HG03103 (cell line): ENCODE data around the gene AKNA.
A peak's percentile ranks its signal among the peaks of the same experiment; 100 is the strongest.

Experiments used
- ATAC-seq: cut with Tn5 transposase; IDR thresholded peaks from one replicate; pipeline ENCODE4 v1.9.1; 2021; ENCODE audit warnings: low read depth; ENCODE audit not compliant: unreplicated experiment

The AKNA gene

DNA sequence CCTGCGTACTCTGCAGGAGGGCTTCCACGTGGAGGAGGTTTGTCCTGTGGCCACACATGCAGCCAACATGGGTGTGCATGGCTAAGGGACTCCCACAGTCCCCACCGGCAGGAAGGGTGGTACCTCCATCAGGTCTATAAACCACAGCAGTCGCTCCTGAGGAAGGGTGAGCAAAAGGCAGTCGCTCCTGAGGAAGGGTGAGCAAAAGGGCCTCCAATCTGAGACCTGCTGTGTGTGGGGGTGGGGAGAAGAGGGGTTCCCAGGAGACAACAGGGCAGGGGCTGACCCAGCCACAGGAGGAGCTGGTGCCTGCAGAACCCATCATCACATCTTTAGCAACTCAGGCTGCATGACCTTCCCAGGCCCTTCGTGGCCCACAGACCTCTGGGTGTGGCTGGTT, 30.3 kb upstream of the AKNA start:
- no peak for ATAC-seq

DNA sequence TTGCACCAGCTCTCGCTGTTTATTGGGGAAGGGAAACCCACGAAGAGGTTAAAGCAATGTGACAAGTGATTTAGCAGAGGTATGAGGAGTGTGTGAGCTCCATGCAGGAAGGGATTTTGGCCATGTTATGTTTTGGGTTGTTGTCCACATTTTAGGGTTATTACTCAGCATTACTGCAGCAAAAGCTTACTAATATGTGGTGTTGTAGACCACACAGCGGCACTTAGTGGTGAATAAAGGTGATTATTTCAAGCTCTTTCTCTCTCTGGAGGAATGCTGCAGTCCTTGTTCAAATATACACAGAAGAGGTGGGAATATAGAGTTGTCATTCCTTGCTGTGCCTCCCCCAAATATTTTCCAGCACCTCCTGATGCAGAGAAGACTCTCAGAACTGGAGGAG, 29.7 kb upstream of the AKNA start:
- ATAC-seq: no peak

DNA sequence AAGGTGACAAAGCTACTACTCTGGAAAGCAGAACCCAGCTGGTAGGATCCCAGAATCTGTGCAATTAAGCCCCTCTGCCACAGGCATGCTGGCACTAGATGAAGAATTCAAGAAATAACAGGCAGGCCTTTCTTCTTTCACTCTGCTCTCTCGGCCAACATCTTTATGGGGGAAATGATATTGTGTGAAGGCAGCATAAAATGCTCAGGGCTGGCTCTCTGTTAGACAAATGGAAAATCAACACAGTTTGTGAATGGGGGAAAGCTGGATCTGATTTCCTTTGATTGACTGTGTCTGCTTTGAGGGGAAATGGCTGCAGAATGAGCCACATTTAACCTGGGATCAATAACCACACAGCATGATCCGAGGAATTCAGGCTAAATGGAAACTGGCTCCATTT, 29.1 kb upstream of the AKNA start:
- no peak for ATAC-seq

DNA sequence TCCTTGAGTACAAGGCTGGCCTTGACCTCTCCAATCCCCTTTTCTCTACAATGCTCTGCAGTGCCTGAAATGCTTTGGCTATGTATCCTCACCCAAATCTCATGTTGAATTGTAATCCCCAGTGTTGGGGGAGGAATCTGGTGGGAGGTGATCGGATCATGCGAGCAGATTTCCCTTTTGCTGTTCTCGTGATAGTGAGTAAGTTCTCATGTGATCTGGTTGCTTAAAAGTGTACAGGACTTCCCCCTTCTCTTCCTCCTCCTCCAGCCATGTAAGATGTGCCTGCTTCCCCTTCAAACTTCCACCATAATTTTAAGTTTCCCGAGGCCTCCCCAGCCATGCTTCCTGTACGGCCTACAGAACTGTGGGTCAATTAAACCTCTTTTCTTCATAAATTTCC, 28.5 kb upstream of the AKNA start:
- no peak for ATAC-seq

DNA sequence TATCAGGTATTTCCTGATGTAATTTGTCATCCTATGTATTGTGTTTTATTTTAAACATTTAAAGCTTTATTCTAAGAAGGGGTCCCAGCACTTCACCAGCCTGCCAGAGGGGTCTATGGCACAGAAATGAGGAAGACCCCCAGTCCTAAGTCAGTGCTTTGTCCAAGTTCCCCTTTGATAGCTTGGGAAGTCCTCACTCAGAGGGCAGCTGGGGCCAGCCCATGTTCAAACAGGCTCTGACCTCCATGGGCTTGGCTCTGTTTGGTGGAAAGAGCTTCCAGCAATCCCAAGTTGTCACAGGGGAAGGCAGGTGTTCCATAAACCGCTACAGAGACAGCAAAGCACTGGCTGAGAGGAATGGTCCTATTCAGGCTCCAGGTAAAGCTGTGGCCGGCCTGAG, 26.6 kb upstream of the AKNA start:
- no peak for ATAC-seq

DNA sequence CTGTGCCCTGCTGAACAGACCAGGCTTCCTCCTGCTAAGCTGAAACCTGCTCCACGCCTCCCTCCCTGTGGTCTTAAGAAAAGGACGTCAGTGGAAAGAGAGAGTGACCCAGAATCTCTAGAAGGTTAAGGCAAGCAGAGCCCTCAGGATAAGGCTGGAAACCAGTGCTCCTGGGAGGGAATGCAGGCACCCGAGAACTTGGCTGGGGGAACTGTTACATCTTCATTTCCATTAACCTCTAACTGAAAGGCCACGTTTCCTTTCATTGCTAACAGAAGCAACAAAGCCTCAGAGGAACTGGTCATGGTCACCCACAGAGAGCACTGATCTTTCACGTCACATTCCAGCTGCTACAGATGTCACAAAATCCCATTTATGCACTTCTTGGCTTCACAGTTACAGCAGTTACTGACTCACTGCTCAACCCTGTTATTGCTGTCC, 26.1 kb upstream of the AKNA start:
- ATAC-seq: no peak

DNA sequence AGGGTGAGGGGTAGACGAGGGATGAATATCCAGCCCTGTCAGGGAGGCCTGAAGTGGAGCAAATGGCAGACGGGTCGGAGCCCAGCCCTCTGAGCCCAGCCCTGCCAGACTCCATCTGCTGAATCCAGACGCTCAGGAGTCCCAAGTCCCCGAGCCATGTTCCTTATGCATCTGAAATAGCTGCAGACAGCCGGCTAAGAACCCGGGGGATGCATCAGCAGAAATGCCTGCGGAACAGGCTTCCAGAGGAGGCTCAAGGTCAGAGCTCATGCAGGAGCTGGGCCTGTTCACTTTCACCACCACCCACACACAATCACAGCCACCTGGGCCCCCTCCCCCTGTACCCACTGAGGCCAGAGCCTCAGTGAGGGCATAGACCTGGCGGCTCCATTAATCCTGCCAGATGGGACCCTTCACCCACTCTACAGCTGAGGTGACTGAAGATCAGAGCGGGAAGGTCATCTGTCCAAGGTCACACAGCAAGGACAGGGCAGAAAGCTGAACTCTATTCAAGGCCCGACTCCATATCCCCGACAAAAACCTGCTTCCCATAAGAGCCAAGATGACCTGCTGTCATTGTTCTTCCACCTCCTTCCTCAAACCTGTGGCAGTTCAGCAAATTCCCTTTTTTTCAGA, 24.4 kb upstream of the AKNA start:
- ATAC-seq: no peak

DNA sequence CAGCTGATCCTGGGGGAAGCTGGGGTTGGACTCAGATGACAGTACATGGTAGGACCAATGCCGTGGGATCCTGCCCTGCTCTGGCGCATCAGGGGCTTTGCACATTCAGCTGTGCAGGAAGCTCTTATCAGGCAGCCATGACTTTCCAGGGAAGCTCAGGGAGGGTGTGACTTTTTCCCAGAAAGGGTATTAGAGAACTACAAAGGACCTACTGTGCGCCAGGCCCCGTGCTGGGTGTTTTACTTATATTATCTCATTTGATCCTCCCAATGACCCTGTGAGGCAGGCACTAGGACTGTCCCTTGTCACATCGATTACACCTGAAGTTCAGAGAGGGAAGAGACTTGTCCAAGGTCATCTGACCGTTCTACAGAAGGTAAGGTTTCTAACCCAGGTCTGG, 23.7 kb upstream of the AKNA start:
- no peak for ATAC-seq

DNA sequence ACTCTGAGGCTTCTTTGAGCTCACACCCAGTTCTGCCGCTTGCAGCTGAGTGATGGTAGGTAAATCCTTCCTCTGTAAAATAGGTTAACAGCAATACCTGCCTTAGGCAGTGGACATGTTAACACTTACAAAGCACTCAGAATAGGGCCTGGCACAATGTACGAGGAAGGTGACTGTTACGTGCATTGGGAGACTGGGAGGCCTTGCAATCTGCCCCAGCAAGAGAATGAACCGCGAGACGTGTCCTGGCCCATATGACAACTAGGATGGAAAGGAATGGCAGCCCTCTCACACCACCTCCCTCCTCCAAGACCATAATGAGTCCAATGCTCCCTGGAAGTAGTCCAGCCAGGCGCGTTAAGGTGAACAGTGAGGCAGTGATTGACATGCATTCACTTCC, 23.1 kb upstream of the AKNA start:
- no peak for ATAC-seq

DNA sequence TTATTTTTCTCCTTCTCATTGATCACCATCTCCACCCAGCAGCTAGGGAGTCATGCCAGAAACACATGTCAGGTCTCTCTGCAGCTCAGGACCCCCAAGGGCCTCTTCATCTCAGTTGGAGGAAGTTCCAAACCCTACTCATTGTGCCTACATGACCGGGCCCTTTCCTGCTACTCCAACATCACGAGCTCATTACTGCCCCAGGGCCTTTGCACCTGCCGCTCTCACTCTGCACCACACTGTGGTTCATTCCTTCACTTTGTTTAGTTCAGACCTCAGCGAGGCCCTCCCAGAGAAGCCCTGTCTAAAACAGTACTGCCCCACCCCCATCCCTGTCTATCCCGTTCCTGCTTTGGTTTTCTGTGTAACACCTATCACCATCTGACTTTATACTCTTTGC, 22.1 kb upstream of the AKNA start:
- ATAC-seq: no peak

DNA sequence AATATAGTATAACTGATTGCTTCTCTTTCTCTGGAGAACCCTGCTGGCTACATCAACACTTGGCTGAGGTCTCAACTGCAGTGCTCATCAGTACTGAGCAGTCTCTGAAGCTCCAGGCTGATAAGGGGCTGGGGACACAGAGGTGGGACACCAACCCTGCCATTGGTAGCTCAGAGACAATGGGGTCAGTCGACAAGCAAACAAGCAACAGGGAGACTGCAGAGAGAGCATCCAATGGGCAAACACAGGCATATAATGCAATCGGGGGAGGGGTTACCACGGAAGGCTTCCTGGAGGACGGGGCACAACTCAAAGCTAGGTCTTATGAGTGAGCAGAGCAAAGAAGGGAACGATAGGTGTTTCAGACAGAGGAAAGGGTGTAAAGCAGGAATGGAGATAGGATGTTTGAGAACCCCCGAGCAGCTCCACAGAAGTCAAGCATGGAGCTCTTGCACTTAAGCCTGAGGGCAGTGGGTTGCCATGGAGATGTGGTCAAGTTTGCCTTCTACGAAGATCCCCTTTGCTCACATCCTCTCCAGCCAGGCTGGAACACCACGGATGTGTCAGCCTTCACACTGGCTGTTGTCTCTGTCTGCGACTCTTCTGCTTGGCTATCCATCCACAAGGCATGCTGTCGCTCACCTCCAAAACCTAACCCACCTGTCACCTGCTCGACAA, 21.5 kb upstream of the AKNA start:
- ATAC-seq: no peak

DNA sequence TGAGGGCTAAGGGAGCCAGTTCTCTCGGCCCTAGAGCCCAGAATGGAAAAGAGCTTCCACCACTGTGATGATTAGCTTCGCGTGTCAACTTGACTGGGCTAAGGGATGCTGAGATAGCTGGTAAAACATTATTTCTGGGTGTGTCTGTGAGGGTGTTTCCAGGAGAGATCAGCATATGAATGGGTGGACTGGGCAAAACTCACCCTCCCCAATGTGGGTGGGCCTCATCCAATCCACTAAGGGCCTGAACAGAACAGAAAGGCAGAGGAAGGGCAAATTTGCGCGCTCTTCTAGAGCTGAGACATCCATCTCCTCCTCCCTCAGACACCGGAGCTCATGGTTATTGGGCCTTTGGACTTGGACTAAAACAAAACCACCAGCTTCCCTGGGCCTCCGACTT, 20.9 kb upstream of the AKNA start:
- no peak for ATAC-seq

DNA sequence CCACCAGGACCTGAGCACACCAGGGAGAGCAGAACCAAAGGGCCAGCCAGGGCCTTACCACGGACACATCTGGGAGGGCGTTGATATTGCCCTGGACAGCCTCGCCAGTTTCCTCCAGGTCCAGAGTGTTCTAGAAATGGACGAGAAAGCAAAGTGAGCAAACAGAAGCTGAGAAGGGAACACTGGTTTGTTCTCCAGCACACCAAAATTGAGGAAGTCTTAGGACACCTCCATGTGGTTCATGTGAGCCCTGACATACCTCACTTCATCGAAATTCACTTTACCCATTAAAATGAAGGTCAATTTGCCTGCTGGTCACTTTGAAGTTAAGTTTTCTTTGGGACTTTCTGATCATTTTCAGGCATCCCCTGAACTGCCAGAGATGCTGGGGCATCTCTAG, 20.1 kb upstream of the AKNA start:
- no peak for ATAC-seq

DNA sequence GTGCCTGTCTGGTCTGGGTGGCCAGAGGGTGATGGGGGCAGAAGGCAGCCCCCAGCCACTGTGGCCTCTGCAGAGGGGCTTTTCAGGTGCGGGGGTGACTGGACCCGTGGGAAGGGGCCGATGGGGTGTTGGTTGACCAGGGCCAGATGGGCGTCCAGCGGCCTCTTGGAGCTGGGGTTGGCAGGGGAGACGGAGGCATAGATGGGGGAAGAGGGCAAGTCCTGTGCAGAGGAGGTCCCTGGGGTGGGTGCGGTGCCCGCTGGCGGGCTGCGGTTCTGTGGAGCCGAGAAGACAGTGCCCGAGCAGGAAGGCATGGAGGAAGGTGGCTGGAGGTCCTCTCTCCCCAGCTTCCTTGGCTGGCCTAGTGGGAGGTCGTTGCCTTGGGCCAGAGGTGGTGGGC, 18.7 kb upstream of the AKNA start:
- no peak for ATAC-seq

DNA sequence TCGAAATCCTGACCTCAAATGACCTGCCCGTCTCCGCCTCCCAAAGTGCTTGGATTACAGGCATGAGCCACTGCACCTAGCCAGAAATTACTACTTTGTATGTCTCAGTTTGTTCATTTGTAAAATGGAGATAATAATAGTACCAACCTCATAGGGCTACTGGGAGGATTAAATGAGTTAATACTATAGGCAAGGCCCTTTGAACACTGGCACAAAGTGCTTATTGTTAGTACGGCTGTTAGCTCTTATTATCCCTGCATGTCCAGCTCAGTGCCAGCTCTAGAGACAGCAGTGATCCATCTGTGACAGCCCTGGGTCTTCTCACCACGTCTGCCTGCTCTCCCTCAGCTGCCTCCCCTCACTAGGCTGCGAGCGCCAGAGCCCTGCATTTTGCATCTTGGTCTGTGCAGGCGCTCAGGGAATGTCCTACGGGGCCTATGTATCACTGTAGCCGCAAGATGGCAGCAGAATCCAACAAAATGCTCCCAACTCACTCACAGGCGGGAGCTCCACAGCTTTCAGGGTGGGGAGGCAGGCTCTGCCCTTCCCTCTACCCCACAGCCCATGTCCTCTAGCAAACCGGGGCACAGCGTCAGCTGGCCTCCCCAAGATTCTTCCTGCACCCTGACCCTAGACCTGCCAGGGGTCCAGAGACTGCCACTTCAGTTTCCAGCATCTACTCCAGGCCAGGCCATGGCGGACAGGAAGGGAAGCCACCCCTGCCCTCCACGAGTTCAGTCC, 17.7 kb upstream of the AKNA start:
- ATAC-seq: peak; percentile 88

DNA sequence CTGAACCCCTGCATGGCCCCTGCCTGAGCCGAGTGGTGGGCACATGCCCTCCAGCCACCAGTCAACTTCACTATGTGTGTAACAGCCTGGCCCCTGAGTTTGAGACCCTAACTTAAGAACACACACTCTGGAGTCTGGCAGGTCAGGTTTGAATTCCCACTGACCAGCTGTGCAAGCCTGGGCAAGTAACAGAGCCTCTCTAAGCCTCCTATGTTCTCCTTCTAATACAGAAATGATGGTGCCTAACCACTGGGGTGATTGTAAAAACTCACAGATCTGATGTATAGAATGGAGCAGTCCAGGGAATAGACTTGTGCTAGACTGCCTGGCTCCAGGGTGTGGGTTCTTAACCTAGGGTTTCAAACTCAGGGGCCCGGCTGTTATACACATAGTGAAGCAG, 16.7 kb upstream of the AKNA start:
- no peak for ATAC-seq

DNA sequence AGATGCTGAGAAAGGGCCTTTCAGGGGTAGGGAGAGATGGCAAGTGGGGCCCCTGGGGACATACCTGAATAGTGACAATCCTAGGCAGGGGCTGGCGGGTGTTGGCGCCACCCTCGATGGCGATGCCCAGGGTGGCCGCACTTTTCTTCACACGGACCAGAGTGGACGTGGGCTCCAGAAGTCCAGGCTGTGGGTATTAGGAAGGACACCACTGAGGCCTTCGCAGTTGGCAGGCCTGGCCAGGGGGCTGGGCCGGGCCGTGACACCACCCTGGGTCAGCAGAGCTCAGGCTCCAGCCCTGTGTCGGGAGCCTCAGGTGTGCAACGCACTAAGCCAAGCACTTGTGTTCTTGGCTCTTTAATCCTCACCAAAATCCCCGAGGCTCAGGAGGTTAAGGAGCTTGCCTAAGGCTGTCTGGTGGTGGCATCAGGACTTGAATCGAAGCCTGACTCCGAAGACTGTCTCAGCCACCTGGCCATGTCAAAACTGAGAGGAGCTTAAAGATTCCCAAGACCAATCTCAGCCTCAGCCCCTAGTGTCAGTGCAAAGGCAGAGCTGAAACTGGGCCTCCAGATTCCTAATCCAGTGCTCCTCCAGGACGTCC, 15.5 kb upstream of the AKNA start:
- no peak for ATAC-seq

DNA sequence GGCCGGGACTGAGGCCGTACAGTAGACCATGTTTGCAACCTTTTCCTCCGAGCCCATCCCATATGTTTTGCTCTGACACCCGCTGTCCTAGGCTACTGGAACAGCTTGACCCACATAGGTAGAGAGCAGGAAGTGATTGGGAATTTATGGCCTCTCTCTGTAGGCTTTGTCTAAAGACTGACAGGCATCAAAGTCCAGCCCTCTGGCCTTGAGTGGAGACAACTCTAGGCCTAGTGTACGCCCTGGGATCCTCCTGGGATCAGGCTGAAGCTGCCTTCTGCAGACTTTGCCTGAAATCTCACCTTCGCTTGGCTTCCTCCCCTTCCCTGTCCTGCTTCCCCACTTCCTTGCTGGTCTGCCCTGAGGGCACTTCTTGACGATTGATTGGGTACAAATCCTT, 13.6 kb upstream of the AKNA start:
- no peak for ATAC-seq

DNA sequence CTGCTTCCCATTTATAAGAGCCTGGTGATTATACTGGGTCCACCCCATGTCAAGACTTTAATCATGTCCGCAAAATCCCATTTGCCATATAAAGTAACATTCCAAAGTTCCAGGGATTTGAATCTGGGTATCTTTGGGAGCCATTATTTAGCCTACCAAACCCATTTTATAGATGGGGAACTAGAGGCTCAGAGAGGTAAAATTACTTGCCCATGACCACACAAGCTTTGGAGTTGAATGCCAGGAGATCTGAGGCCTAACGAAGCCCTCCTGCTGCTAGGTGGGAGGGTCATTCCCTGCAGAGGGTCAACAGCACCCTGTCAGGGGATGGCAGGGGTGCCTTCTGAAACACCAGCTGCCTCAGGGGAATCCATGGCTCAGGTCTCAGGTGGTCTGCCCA, 13.0 kb upstream of the AKNA start:
- ATAC-seq: no peak

DNA sequence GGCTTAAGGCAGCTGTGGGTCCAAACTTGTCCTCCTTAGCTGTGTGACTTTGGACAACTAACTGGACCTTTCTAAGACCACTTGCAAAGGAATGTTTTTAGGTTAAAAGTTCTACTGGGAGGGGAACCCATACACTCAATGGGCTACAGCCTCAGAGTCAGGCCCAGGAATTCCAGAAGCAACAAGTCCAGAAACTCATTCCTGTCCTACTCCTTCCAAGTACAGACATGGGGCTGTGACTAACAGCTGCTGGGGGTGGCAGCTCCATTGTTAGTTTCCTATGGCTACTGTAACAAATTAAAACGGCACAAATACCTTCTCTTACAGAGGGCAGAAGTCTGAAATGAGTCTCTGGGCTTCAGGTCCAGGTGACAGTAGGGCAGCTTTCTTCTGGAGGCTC, 12.4 kb upstream of the AKNA start:
- no peak for ATAC-seq

DNA sequence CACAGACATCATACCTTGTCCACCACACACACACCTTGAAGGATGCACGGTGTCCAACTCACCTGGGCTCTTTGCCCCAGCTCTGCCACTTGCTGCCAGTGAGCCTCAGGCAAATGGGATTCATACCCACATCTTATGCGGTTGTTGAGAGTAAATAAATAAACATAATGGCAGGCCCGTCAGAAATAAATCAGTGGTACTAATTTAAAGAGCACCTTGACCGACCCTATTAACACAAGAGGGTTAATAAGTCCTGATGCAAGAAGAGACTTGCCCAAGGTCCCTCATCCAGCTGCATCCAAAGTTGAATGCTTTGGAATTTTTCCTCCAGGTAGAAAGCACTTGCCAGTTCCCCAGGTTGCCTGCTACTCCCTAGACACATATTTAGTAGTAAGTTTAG, 11.6 kb upstream of the AKNA start:
- ATAC-seq: no peak
